ENCODE data around the gene UGT1A7.

The UGT1A7 gene

DNA sequence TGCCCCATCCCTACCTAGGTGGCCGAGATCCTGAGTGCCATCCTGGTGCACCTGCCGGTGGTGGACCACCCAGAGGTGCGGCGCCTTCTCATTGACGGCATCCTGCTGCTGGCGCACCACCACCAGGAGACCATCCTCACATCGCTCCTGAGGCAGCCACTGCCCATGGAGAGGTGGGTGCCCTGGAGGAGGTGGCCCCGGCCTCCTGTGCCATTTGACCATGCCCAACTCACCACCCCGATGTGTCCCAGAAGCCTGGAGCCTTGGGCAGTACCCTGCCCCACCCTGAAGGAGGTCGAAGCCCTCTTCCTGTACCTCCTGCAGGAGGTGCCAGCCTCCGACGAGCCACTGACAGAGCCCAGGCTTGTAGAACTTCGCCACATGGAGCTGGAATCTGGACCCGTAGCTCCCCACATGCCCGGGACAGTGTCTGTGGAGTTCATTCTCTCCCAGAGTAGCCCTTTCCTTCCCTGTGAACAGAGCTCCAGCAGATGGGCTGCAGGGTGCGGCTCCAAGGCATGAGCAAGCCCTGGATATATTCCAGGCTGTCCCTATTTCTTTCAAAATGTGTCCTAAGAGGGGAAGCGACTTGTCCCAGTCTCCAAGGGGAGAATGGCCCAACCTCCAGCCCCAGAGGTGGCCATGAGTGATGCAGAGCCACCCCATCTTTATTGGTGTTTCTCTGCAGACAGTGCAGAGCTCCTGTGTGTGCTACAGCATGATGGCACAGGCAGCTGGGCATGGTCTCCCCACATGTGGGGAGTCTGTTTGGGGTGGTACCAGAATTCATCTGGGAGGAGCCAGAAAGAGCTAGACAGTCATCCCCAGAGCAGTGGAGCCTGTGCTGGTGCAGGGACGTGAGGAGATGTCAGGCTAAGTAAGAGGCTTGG is 138.4 kb downstream of the UGT1A7 start:
- no peak for DNase-seq

DNA sequence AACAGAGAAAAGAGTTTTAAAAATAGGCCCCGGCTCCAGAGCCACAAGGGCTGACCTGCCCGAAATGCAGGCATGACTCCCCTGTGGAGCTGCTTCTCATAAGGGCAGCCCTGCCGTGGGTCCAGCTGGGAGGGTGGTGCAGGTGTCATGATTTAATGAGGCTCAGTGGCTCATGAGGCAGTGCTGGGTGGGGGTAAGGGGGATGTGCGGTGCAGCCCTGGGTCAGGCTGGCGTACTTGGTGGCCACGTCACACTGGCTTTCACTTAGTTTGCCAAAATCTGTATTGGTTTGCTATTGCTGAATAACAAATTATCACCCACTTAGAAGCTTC is 139.0 kb downstream of the UGT1A7 start:
- DNase-seq: no peak

DNA sequence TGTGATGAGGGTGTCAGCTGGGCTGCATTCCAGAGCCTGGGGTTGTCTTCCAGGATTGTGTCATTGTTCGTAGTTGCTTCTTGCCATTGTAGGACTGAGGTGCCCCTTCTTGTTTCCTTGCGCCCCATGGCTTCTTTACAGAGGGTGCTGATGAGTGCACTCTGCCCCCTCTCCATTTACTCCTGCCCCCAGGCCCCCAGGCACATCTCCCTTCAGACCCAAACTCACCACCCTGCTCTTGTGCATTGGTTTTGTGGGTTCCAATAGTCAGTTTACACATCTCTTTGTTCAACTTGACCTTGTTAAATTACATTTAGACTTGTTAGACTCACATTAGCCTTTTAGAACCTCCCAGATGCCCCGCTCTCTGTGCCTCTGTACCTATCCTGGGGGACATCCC is 139.5 kb downstream of the UGT1A7 start:
- no peak for DNase-seq

DNA sequence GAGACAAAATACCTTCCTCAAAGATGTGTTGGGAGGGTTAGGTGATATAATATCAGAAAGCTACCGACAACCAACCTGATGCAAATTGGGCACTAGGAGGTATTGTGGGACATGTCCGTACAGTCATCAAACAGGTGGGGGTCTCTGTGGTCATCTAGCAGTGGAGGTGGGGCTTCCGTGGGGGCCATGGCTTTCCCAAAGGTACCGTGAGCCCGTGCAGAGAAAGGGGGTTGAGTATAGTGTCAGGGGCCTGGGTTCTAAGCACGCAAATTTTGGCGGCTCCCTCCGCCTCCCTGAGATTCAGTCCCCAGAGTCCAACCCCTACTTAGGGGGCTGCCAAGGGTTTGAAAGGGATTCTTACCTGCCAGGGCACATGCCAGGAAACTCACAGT is 140.0 kb downstream of the UGT1A7 start:
- no peak for DNase-seq

DNA sequence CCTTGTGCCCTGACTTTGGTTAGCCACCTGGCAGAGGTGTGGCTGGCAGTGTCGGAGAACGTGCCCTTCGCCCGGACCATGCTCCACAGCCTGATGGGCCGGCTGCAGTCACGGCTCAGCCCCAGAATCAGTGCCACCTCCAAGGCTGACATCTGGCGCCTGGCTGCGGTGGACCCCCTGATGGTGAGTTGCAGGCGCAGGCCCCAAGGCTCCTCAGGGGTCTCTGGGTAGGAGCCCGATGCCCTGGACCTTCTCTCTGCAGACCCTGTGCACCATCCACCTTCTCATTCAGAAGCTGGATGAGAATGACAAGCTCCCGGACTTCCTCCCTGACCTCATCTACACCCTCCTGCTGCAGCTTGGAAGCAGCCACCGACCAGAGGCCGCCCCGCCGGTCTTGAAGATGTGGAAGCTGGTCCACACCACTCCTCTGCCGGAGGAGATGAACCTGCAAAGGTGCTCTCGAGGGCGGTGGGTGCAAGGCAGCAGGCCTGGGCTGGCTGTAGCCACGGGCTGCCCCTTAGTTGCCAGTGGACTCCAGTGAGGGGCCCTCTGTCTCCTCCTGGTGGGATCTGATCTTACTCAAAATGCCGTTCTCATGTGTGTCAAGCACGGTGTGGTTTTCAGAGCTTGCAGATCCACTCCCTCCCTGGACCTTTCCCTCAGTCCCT is 140.5 kb downstream of the UGT1A7 start:
- no peak for DNase-seq

Measured in CD4-positive, alpha-beta T cell treated with Interferon alpha-2 for 1 hour (primary cell).